HG03565 (cell line): ENCODE measurements around the gene MRPL22.
"Not testable (repeated sequence)": the region's sequence is repeated elsewhere in the genome, so short reads cannot be mapped to it uniquely, and the experiment has no call there.

Source experiments
- ATAC-seq: cut with Tn5 transposase; IDR thresholded peaks from one replicate; pipeline ENCODE4 v1.9.1; 2021; ENCODE audit warnings: mild to moderate bottlenecking, moderate library complexity; ENCODE audit not compliant: unreplicated experiment

The MRPL22 gene

DNA sequence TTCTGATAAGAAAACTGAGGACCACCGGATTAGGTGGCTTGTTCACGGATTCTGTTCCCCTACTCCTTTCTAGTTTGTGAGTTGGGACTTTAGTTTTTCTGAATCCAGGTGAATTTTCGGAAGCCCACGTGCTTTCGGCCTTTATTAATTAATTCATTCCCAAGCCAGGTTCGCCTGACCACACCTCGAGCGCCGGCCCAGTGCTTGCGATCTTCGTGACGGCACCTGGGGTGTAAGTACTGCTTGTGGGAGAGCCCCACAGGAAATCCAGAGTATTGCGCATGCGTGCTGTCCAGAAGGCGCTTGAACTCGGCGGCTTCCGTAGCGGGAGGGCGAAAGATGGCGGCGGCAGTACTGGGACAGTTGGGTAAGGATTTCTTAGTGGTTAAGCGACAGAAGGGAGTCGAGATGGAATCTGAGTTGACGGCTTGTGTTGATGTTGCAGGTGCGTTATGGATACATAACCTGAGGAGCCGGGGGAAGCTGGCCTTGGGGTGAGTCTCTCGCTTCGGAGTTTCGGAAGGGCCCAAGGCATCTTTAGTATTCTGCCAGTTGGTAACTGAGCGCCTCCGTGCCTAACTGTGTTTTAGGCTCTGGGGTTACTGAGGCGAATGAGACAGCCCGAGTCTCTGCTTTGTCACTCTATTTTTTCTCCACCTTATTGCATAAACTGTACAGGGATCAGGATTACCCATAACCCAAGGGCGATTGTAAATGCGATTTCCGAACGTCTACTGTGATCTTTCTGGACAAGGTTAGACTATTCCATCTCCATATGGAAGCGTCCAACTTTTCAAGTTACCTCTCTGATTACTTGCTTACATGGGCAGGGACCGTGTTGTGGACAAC lies at the start of gene MRPL22:
Gene MRPL22, plus strand, starts transcription at position 302 of the 849 bp plus-strand sequence. Its CDS starts 38 bp downstream, at position 340.
- ATAC-seq, result peak; percentile 40

GRCh38 chr5:154892369-154892771 lies 48.5 kb upstream of the MRPL22 start:
- ATAC-seq, result no peak

GRCh38 chr5:154893381-154893780 lies 47.5 kb upstream of the MRPL22 start:
- ATAC-seq, result no peak

GRCh38 chr5:154895606-154896561 lies 45.0 kb upstream of the MRPL22 start:
- no peak for ATAC-seq

DNA sequence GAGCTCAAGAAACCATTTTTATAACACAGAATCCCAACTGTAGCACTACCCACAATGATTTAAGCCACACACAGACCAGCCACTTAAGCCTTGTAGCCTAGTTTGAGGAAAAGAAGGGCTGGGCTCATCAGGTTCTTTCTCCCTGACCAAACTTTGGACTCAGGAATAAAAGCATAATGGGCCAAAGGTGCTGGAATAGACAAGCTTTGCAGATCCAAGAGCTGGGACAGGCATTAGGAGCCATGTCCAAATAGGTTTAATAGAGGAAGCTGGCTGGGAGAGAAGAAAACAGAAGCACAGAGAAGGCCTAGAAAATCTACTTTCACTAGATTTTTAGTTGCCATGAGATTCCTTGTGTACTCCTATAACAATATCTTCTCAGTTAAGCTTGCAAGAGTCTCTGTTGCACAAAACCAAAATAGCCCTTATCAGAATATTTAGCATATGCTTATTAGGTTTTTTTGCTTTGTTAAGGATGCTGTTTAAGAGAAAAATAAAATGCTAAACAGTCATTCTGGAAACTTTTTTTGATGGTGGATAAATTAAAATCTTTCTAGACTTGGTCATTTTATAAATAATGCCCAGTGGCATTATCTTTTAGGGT lies 44.2 kb upstream of the MRPL22 start:
- no peak for ATAC-seq

DNA sequence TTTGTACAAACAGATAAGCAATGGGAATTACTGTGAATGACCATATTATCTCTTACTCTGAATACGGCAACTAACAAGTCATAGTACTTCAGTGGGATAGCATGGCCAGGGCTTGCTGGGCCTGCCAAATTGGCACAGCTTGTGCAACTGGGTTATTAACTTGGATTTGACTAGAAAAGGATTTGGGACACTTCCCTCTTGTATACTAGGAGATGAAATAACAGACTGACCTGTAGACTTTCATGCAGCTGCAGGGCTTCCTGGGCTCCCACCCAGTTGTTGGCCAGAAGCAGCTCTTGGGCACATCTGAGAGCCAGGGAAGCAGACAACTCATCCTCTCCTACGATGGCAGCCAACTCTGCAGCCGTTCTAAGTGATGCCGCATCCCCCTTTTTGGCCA lies 42.7 kb upstream of the MRPL22 start:
- ATAC-seq, result no peak

GRCh38 chr5:154899151-154899816 lies 41.6 kb upstream of the MRPL22 start:
- no peak for ATAC-seq

GRCh38 chr5:154900066-154900465 lies 40.8 kb upstream of the MRPL22 start:
- no peak for ATAC-seq

- ATAC-seq, result no peak
Observed at GRCh38 chr5:154901276-154901675, 39.6 kb upstream of the MRPL22 start.

DNA sequence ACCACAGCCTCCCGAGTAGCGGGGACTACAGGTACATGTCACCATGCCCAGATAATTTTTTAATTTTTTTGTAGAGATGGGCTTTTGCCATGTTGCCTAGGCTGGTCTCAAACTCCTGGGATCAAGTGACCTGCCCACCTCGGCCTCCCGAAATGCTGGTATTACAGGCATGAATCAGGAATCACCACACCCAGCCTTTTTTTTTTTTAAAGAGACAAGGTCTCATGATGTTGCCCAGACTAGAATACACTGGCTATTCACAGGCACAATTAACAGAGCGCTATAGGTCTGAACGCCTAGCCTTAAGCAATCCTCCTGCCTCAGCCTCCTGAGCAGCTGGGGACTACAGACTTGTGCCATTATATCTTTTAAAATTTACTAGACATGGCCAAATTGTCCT lies 39.0 kb upstream of the MRPL22 start:
- ATAC-seq, result no peak

GRCh38 chr5:154905601-154906000 lies 35.3 kb upstream of the MRPL22 start:
- ATAC-seq, result not testable (repeated sequence)

GRCh38 chr5:154916874-154917273 lies 24.0 kb upstream of the MRPL22 start:
- ATAC-seq, result no peak

GRCh38 chr5:154917757-154918156 lies 23.1 kb upstream of the MRPL22 start:
- ATAC-seq, result no peak

DNA sequence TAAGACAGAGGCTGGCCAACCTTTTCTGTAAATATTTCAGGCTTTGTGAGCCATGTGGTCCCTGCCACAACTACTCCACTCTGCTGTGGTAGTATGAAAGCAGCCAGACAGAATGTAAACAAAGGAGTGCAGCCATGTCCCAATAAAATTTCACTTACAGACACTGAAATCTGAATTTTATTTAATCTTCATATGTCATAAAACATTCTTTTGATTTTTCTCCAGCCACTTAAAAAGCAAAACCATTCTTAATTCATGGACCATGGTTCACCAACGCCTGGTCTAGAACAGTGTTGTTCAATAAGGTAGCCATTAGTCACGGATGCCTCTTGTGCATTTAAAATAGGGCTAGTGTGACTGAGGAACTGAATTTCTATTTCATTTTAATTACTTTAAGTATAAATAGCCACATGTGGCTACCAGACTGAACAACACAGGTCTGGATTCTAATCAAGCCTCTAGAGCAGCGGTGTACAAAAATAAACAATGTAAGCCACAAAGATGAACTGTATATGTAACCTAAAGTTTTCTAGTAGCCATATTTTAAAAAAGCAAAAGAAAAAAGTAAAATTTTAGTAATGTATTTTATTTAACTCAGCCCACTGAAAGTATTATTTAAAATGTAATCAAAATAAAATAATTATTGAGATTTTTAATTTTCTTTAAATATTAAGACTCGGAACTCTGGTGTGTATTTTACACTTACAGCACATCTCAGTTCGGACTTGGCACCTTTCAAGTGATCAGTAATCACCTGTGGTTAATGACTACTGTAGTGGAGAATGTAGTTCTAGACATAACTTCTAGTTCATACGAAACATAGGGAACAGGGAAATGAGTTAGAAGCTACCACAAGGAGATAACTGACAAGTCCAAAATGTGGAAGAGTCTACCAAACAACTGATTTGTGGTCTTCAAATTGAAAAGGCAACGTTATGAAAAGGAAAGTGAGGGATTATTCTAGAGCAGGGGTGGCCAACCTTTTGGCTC lies 17.1 kb upstream of the MRPL22 start:
- ATAC-seq, result no peak

DNA sequence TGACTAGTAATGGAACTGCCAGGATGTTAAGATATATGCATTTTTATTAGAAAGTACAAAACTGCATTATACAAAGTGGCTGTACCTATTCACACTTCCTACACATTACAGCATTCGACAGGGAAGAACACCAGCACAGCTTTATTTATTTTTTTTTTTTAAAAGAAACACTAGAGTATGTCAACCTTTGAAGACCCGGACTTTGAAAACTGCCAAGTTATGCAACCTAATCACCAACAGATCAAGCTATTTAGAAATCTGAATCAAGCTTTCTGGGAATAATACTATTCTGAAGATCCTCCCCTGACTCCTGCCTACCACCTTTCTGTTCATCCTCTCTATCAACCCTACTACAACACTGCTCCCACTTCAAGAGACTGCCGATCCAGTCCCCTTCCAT lies 7.3 kb upstream of the MRPL22 start:
- no peak for ATAC-seq

- ATAC-seq, result no peak
Observed at GRCh38 chr5:154934881-154935280, 6.0 kb upstream of the MRPL22 start.

- ATAC-seq, result no peak
Observed at GRCh38 chr5:154937186-154937717, 3.6 kb upstream of the MRPL22 start.

DNA sequence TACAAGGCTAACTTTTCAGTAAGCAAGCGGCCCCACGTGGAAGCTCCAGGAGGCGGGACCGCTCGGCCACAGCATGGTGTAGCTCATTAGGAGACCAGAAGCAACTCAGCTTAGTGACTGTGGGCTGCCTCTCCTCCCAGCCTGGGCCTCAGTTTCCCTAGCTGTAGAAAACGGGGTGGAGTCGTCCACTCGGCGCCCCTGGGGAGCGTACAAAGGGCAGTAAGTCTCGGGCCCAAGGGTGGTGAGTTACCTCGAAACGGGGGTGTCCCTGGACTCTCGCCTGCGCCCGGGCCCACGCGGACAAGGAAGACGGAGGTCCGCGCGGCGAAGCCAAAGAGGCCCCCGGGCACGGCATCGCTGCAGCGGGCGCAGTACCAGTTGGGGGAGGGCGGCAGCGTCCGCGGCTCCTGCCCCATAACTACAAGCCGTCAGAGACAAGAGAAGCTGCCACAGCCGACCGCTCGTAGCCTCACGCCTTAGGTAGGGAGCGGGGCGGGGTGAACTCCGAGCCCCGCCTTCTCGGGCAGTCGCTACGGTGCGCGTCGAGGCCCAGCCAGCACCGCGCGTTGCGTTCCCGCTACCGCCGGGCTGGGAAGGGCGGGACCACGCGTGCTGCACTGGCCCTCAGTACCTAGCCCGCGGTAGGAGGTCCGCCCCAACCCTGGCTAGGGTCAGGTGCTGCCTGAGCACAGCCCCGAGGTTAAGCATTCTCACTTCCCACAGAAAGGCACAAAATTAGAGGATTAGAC lies 3.0 kb upstream of the MRPL22 start, which contains the start of gene GEMIN5:
Gene GEMIN5, minus strand, starts transcription at position 494 of the 749 bp plus-strand sequence. Its CDS starts 78 bp downstream, at position 416.
- peak; percentile 77 for ATAC-seq
